Dermis microvascular lymphatic vessel endothelial cell (primary cell): ENCODE results near the gene TMEM33. TPM values are rescaled to one million over a fixed set of nuclear protein-coding genes. Genes with fewer than 3 reads are reported as not detected.
"Not testable (repeated sequence)": the region's sequence is repeated elsewhere in the genome, so short reads cannot be mapped to it uniquely, and the experiment has no call there.

Experiments
- DNase-seq, 2 donors: peaks; one replicate each; pipeline versions ENCODE4 v3.0.0 to v3.0.0-alpha.2; 2010; ENCODE audit warnings: low read depth in 2 of 2
- total RNA-seq: library from RNA; depleted of rRNA; stranded (reverse); fragments of >200 nt; gene quantifications from 2 replicates; pipeline ENCODE4 v1.2.1, GENCODE V29; 2014

TMEM33 gene
- total RNA-seq: 36.5 and 49.9 TPM in 2 replicates

DNA sequence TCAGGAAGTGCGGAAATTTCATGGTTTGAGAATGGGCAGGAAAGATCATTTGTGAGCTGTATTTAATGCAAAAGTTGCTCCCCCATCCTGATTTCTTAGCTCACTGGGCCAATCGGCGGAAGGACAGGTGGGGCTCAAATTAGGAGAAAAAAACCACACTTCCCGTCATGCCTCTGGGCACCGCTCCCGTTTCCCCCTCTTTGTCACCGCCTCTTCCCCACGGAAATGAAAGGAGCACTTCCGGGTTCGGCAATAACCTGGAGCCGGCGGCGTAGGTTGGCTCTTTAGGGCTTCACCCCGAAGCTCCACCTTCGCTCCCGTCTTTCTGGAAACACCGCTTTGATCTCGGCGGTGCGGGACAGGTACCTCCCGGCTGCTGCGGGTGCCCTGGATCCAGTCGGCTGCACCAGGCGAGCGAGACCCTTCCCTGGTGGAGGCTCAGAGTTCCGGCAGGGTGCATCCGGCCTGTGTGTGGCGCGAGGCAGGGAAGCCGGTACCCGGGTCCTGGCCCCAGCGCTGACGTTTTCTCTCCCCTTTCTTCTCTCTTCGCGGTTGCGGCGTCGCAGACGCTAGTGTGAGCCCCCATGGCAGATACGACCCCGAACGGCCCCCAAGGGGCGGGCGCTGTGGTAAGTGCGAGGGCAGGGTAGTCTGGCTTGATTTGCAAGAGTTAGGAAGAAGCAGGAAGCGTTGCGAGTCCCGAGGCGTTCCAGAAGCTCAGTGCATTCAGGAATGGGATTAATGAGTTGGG, at the start of gene TMEM33:
TSS of gene TMEM33 (plus strand) at position 529 of the 751 bp plus-strand sequence. CDS start at position 585, 56 bp downstream.
- DNase-seq: peak; percentile 65 to 86

GRCh38 chr4:41885456-41885855, 49.8 kb upstream of the TMEM33 start:
- DNase-seq: no peak

- DNase-seq: no peak
These were observed 48.0 kb upstream of the TMEM33 start for GRCh38 chr4:41887277-41887676.

DNA sequence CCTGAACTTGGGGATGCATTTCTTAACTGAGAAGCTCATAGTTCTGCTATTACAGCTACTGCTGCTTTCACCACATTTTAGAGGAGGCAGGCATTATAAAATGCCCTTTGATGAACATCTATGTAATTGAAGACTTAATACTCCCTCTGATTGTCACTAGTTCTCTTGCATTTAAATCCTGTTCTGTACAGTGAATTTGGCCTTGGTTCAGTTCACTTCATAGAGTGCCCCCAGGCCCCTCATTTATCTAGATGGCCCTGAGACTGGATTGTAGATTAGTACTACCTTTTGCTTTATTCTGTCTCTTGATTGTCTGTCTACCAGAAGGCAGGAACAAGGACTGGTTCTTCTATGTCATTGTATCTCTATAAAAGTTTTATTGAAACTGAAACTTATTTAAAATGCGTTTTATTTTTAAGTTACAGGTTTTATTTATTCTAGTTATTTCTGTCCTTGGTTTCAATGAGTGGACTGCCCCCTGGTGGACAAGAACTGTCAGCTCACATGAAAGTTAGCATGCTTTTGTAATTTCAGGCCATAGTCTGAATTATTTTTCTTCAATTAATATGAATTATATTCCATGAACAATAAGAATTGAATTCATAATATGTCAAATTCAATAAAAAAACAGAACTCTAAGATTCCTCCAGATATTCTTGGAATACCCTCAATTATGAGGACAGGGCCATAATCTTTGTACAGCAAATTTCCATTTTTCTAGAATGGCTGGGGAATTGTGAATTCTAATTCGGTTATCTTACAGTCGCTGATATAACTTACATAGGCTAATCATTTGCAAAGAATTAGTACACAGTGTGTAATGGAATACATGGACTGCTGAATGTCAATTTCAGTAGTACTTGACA, 47.2 kb upstream of the TMEM33 start:
- peak; percentile 32 to 57 for DNase-seq

DNA sequence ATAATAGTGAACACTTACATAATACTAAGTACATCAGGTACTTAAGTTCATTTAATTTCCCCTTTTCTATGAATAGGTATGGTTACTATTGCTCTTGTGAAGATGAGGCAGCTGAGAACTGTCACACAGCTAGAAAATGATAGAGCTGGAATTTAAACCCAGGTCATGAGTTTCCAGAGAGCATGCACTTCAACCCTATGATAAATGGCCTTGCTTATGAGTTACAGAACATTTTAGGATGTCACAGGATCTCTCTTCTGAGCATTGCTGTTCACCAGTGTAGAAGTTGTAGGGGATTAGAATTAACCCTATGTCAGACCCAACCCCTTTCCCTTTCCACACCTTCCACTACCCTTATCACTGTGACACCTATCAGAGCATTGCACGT, 46.5 kb upstream of the TMEM33 start:
- no peak for DNase-seq

GRCh38 chr4:41889317-41889716, 45.9 kb upstream of the TMEM33 start:
- no peak for DNase-seq

- no peak for DNase-seq
These were observed 45.1 kb upstream of the TMEM33 start for GRCh38 chr4:41890085-41890484.

GRCh38 chr4:41896648-41897047, 38.6 kb upstream of the TMEM33 start:
- no peak for DNase-seq

DNA sequence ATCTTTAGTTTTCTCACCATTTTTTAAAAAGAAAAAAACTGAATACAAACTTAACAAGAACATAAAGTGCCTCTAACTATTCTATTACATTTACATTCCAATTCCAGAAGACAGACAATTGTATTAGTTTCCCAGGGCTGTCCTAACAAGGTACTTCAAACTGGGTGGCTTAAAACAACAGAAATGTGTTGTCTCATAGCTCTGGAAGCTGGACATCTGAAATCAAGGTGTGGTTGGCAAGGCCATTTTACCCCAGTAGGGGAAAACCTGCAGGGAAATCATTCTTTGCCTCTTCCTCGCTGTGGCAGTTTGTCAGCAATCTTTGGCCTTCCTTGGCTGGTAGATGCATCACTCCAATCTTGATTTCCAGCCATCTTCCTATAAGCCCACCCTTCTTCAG, 37.5 kb upstream of the TMEM33 start:
- DNase-seq: no peak

DNA sequence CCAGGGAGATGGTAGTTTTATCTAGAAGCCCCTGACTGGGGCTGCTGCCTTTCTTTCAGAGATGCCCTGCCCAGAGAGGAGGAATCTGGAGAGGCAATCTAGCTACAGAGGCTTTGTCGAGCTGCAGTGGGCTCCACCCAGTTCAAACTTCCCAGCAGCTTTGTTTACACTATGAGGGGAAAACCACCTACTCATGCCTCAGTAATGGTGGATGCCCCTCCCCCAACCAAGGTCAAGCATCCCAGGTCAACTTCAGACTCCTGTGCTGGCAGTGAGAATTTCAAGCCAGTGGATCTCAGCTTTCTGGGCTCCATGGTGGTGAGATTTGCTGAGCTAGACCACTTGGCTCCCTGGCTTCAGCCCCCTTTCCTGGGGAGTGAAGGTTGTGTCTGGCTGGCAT, 26.1 kb upstream of the TMEM33 start:
- not testable (repeated sequence) for DNase-seq

DNA sequence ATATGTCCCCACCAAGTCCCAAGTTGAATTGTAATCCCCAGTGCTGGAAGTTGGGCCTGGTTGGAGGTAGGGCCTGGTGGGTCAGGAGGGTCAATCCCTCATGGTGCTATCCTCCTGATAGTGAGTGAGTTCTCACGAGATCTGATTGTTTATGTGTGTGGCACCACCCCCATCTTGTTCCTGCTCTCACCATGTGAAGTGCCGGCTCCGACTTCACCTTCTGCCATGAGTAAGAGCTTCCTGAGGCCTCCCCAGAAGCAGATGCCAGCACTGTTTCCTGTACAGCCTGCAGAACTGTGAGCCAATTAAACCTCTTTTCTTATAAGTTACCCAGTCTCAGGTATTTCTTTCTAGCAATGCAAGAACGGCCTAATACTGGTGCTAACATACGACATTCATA, 22.7 kb upstream of the TMEM33 start:
- peak in 1 of 2 donors; percentile 17 for DNase-seq

GRCh38 chr4:41913509-41913908, 21.7 kb upstream of the TMEM33 start:
- DNase-seq: no peak

GRCh38 chr4:41918278-41918677, 17.0 kb upstream of the TMEM33 start:
- no peak for DNase-seq

DNA sequence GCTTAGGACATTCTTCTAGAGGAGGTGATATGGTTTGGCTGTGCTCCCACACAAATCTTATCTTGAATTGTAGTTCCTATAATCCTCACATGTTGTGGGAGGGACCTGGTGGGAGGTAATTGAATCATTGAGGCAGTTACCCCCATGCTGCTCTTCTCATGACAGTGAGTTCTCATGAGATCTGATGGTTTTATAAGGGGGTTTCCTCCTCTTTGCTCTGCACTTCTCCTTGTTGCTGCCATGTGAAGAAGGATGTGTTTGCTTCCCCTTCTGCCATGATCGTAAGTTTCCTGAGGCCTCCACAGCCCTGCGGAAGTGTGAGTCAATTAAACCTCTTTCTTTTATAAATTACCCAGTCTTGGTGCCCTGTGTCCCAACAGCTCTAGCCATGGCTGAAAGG, 14.8 kb upstream of the TMEM33 start:
- not testable (repeated sequence) for DNase-seq

- no peak for DNase-seq
These were observed 13.8 kb upstream of the TMEM33 start for GRCh38 chr4:41921476-41921875.

DNA sequence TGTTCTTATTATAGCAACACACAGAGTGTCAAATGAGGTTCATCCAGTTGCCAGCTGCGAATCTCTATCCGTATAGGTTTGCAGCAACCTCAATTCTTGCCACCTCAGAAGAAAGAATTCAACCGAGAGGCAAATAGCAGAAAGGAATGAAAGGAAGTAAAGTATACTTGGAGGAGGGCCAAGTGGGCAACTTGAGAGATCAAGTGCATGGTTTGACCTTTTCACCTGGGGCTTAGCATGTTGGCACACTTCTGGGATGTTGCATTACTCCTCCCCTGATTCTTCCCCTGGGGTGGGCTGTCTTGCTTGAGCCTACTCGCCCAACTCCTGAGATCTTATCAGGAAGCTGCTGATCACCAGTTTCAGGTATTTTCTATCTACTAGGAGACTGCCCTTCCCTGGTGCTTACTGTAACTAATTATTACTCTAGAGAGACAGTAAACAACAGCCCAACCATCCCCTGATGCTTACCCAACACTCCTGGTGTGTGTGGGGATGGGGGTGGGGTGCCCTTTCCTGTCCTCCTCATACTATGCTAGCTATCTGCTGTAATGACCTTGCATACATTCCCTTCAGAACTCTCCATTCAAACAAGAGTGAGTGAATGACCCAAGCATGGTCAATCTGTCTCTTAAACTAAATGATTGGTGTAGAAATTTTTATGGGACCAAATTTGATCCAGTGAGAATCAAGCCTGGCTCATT, 7.3 kb upstream of the TMEM33 start:
- no peak for DNase-seq

DNA sequence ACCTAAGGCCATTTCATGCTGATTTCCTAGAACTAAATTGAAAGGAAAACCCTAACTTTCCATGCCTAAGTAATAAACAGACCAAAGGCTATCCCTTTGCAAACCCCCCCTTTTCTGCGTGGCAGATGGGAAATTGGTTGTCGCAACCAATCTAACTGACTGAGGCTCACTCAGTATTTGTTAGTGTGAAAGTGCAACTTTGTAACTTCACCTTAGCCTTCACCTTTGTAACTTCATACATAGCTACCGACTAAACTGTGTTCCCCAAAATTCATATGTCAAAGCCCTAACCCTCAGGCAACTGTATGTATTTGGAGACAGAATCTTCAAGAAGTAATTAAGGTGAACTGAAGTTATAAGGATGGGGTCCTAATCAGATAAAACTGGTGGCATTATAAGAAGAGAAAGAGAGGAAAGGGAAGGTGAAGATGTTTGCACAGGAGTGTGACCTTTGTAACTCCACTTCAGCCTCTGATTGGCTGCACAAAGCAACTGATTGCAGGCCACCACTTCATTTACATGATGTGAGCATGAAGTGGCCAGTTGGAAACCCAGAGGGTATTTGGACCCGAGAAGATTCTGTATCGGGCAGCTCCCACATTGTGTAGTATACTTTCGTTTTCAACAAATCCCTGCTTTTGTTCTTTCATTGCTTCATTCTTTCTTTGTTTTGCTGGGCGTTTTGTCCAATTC, 4.9 kb upstream of the TMEM33 start:
- no peak for DNase-seq

DNA sequence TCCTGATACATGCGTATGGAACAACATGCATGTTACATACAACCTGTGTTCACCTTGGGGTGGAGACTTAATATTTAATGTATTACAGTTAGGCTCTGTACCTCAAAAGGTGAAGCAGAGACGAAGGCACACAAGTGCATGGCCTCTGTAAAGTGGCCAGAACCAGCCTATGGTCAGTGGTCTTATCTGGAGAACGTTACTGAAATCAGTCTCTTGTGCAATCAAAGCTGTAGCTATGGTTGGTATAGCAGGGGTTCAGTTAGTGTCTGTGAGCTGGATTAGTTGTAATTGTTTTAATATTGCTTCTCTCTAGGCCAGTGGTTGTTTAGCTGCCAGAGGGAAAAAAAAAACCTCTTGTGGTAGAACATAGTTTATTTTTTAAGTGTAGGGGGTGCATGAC, 2.2 kb upstream of the TMEM33 start:
- DNase-seq: no peak

DNA sequence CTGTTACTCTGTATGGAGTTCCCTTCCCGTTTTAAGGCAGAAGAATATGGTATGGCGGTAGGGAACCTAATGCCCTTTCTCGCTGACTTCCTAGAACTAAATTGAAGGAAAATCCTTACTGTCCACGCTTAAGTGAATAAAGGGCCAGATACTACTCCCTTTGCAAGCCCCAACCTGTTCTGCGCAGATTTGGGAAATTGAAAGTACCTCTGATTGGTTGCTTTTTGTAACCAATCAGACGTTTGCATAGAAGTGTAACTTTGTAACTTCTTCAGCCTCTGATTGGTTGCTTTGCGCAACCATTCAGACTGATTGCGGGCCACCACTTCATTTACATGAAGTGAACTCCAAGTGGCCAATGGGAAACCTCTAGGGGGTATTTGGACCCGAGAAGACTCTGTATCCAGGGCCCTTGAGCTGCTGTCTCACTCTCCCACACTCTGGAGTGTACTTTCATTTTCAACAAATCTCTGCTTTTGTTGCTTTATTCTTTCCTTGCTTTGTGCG, 1.2 kb upstream of the TMEM33 start:
- no peak for DNase-seq

DNA sequence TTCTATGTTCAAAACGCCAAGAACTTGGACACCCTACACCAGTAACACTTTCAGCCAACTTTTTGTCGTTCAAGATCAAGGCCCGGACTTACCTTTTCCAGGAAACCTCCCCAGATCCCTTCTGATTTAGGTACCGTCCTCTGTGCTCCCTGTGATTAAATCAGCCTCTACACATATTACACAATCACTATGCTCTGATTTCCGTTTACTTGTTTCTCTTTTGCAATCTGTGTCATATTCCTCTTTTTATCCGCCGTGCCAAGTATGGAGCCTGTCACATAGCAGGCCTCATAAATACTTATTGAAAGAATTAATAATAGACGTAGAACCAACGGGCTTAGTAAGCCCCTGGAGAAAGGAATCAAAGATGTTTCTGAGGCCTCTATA, 722 bp upstream of the TMEM33 start:
- no peak for DNase-seq

DNA sequence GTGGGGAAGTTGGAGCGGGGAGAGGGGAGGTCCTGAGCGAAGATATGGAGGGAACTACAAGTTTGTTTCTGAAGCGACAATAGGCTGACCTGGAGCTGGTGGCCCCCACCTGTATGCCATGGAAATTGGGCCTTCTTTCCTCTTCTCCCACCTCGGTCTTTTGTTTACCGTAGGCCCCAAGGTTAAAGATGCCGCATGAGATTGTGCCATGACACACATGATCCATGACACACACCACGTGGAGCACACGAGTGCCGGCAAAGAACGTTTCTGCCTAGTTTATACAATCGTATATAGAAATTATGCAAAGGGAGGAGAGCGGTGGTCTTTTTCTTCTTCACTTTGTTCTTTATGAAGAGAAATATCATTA, 408 bp downstream of the TMEM33 start:
- peak; percentile 6 to 29 for DNase-seq
